Lung (tissue), 12 donors: Measurements from ENCODE around the gene DUSP21. TPM values are rescaled to one million over a fixed set of nuclear protein-coding genes. Genes with fewer than 3 reads are reported as not detected.

Experiments used
- ATAC-seq: fragments of 200-7000 bp; cut with Tn5 transposase; one replicate; pipeline ENCODE4 v1.9.1; 2020; ENCODE audit warnings: moderate number of reproducible peaks; ENCODE audit not compliant: insufficient read depth, low FRiP score
- DNase-seq, 3 donors: peaks; one replicate each; pipeline ENCODE4 v3.0.0-alpha.2; 2013 to 2017
- H3K27ac ChIP-seq, 2 donors: one replicate each; pipeline ENCODE4 v1.5.1; 2013; ENCODE audit warnings: mild to moderate bottlenecking in 2 of 2, moderate library complexity in 2 of 2, control low read depth in 1 of 2, inconsistent platforms in 1 of 2, low read depth in 1 of 2, low read length in 1 of 2
- H3K27me3 ChIP-seq, 3 donors: one replicate each; pipeline ENCODE4 v1.5.1; 2013; ENCODE audit warnings: low read length in 2 of 3; ENCODE audit not compliant: control insufficient read depth in 3 of 3, insufficient read depth in 3 of 3
- H3K36me3 ChIP-seq, 4 donors: one replicate each; pipeline ENCODE4 v1.5.1; 2013; ENCODE audit warnings: low read length in 4 of 4, mild to moderate bottlenecking in 1 of 4, moderate library complexity in 1 of 4; ENCODE audit not compliant: control insufficient read depth in 4 of 4, insufficient read depth in 4 of 4
- H3K4me1 ChIP-seq, 5 donors: one replicate each; pipeline ENCODE4 v1.5.1; 2013; ENCODE audit warnings: low read length in 5 of 5, mild to moderate bottlenecking in 2 of 5, moderate library complexity in 1 of 5; ENCODE audit not compliant: control insufficient read depth in 5 of 5, insufficient read depth in 5 of 5
- H3K4me3 ChIP-seq: one replicate; pipeline ENCODE4 v1.5.1; 2013; ENCODE audit warnings: mild to moderate bottlenecking, control low read depth, moderate library complexity
- H3K9ac ChIP-seq, 2 donors: one replicate each; pipeline ENCODE4 v1.5.1; 2013; ENCODE audit warnings: low read length in 2 of 2, control low read depth in 1 of 2; ENCODE audit not compliant: insufficient read depth in 1 of 2
- H3K9me3 ChIP-seq, 4 donors: one replicate each; pipeline ENCODE4 v1.5.1; 2013; ENCODE audit warnings: low read length in 3 of 4, mild to moderate bottlenecking in 1 of 4, moderate library complexity in 1 of 4; ENCODE audit not compliant: control insufficient read depth in 4 of 4, insufficient read depth in 3 of 4
- WGBS, 2 donors: extraction: QIAGEN DNeasy Blood & Tissue Kit; methylation state at CpG; one replicate each; pipeline ENCODE4 v1.1.7; 2013; 5-methylcytosine and 5-hydroxymethylcytosine counted together
- polyA plus RNA-seq, 2 donors: library from polyadenylated mRNA; stranded (reverse); fragments of 200-250 nt; gene quantifications; one replicate each; pipeline ENCODE4 v1.2.1, GENCODE V29; 2013
- total RNA-seq, 2 donors: library from RNA; depleted of rRNA in 1 of 2; stranded (reverse); fragments of >200 nt in 1 of 2; gene quantifications; one replicate each; pipeline ENCODE4 v1.2.1, GENCODE V29; 2014 to 2021
- TF ChIP-seq, protein P1 (sequence below): IDR thresholded peaks from 2 replicates; pipeline ENCODE4 v1.5.1; 2012; ENCODE audit warnings: mild to moderate bottlenecking; ENCODE audit errors: control extremely low read depth, extremely low read depth
- donor health status: control.
- donor health status: control.
- donor health status: Bipolar disorder and iron deficiency.
- donor health status: healthy.
- donor health status: DM: yes; HTN: yes; CAD: no.

The DUSP21 gene
- total and polyA plus RNA-seq, 4 donors: not detected

DNA sequence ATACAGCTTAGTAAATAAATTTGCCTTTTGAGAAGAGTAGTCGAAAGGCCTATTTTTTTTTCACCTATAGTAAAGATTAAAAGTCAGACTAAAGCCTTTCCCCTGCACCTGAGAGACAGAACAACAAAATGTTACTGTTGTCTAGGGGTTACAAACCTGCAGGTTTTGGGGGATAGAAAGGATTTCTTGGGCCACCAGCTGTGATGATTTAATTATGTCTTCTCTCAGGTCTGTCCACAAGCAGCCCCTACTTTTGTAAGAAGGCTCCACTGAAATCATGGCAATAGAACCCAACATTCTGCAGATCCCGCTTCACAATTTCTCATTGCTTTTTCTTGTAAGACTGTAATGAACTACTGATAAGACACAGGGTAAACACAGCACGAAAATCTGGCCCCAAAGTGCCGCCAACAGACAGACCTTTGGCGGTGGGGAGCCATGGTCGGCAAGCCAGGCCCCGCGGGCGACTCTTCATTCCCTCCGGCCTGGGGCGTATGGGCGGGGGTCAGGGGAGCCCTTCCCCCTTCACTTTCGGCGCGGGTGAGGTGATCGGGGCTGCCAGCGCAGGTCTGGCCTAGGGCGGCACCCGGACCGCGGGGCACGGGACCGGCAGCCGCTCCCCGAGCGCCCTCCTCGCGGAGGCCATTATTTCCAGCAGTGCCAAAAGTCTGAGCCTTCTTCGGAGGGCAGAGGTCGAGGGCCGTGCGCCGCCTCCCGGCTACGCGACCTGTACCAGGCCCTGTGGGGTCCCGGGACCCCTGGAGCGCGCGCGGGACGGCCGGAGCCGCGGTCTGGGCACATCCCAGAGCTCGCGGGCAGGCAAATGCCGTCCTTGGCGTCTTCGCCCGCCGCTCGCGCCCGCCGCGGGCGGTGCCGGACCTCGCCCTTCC, 28.4 kb downstream of the DUSP21 start:
- H3K4me1 ChIP-seq: peaks cover 0 to 24% (median 6%) of the 10 kb centered on the region in 5 donors
- peak overlapping the region; percentile 76 to 82 for H3K9ac ChIP-seq
- peak overlapping the region; percentile 79 for H3K4me3 ChIP-seq
- WGBS, 2 donors: 1 to 2% methylated on average over 14 to 60 of the region's 60 CpGs
- DNase-seq (peak; percentile 62 to 71 (median 66)), ATAC-seq (no peak)
- TF ChIP-seq, protein P1, sequence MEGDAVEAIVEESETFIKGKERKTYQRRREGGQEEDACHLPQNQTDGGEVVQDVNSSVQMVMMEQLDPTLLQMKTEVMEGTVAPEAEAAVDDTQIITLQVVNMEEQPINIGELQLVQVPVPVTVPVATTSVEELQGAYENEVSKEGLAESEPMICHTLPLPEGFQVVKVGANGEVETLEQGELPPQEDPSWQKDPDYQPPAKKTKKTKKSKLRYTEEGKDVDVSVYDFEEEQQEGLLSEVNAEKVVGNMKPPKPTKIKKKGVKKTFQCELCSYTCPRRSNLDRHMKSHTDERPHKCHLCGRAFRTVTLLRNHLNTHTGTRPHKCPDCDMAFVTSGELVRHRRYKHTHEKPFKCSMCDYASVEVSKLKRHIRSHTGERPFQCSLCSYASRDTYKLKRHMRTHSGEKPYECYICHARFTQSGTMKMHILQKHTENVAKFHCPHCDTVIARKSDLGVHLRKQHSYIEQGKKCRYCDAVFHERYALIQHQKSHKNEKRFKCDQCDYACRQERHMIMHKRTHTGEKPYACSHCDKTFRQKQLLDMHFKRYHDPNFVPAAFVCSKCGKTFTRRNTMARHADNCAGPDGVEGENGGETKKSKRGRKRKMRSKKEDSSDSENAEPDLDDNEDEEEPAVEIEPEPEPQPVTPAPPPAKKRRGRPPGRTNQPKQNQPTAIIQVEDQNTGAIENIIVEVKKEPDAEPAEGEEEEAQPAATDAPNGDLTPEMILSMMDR: no peak
- H3K27me3 ChIP-seq: no peaks in the 10 kb centered on the region
- no peaks in the 10 kb centered on the region for H3K9me3 ChIP-seq
- H3K27ac ChIP-seq: peak overlapping the region; percentile 99
- H3K36me3 ChIP-seq: peaks cover 0 to 8% (median 0%) of the 10 kb centered on the region in 4 donors

DNA sequence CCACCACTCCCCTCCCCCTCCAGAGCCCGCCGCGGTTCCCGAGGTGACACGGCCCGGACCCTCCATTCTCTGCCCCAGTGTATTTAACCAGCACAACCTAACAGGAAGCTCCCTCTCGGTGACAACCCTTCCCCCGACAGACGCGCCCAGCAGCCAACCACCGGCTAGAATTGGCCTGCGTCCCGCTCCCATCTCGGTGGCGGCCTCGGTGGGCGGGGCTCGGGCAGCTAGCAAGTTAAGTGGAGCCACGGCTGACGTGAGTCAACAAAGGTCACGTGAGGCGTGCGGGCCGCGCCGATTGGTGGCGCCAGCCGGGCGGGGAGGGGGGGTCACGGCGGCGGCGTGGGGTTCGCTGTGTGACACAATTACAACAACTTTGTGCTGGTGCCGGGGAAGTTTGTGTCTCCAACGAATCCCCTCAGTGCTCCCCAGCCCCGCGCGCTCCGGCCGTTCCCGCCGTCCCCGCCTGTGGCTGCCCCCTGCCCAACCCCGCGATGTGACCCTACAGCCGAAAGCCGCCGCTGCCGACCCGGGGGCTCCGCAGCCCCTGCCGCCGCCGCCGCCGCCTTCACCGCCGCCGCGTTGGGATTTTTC, 29.1 kb downstream of the DUSP21 start, which contains the start of gene KDM6A:
Gene KDM6A (plus strand): TSS at position 368 of the 594 bp plus-strand sequence. CDS start 364 bp downstream, outside the sequence.
- Histone ChIP-seq H3K36me3 (peaks cover 0 to 8% (median 0%) of the 10 kb centered on the region in 4 donors), H3K27ac (peak within 1 kb of the TSS; percentile 99), H3K9ac (peak within 1 kb of the TSS; percentile 82 to 91), H3K27me3 (no peaks in the 10 kb centered on the region), H3K4me1 (peaks cover 0 to 24% (median 6%) of the 10 kb centered on the region in 5 donors), H3K4me3 (peak within 1 kb of the TSS; percentile 79), H3K9me3 (no peaks in the 10 kb centered on the region)
- TF ChIP-seq, protein P1: no peak
- ATAC-seq: peak; percentile 88
- 0 to 1% methylated on average over 15 to 61 of the region's 61 CpGs for WGBS, 2 donors
- peak; percentile 96 to 100 (median 100) for DNase-seq

DNA sequence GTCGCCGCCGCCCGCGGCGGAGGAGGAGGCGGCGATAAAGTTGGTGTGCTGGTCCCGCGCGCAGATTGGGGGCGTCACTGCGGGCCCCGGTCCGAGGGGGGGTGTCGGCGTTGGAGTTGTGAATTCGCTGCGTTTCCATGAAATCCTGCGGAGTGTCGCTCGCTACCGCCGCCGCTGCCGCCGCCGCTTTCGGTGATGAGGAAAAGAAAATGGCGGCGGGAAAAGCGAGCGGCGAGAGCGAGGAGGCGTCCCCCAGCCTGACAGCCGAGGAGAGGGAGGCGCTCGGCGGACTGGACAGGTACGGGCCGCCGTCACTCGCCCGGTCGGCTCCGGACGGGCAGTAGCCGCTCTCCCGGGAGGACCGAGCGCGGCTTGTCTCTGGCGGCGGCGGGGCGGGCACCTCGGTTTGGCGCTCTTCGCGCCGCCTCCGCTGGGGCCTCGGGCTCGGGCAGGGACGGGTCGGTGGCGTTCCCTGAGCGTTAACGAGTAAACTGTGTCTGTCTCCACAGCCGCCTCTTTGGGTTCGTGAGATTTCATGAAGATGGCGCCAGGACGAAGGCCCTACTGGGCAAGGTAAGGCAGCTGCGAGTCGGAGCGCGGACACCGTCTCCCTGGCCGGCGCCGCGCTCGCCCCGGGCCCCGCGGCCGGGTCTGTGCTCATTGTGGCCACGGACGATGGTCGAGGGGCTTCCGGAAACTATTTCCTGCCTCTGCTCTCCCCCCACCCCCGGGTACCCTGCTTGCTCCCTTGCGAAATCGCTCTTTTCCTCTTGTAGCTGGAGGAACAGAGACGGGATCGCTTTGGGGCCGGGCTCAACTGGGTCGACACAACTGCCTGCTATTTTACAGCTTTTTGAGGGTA, 29.8 kb downstream of the DUSP21 start:
- peak overlapping the region; percentile 80 to 91 for H3K9ac ChIP-seq
- 0 to 1% methylated on average over 39 to 99 of the region's 99 CpGs for WGBS, 2 donors
- H3K4me3 ChIP-seq: peak overlapping the region; percentile 79
- no peaks in the 10 kb centered on the region for H3K27me3 ChIP-seq
- H3K4me1 ChIP-seq: peaks cover 0 to 24% (median 6%) of the 10 kb centered on the region in 5 donors
- TF ChIP-seq, protein P1: no peak
- H3K27ac ChIP-seq: peak overlapping the region; percentile 99
- no peaks in the 10 kb centered on the region for H3K9me3 ChIP-seq
- DNase-seq (peak; percentile 63 to 85 (median 75)), ATAC-seq (peak; percentile 35)
- H3K36me3 ChIP-seq: peaks cover 0 to 8% (median 0%) of the 10 kb centered on the region in 4 donors
